Stomach (tissue), 4 donors: ENCODE measurements around the gene FXYD4.

ENCODE experiments used
- EP300 ChIP-seq: sonication (generic); formaldehyde crosslinking; IDR thresholded peaks from one replicate; pipeline ENCODE4 v1.6.1; 2017; ENCODE audit warnings: antibody characterized with exemption
- POLR2A ChIP-seq, 4 donors: fragments of 450-650 bp; IDR thresholded peaks; one replicate each; pipeline ENCODE4 v1.6.1; 2016; ENCODE audit warnings: antibody characterized with exemption in 4 of 4, control low read depth in 2 of 4, mild to moderate bottlenecking in 1 of 4, moderate library complexity in 1 of 4
- TF ChIP-seq, protein P1 (sequence below), 7 experiments: fragments of 450-650 bp in 4 of 7; fragments of 200-600 bp in 3 of 7; sonication (generic) in 3 of 7; IDR thresholded peaks; one replicate each; pipeline ENCODE4 v1.5.1; 2016 to 2019; ENCODE audit warnings: antibody characterized with exemption in 7 of 7, control low read depth in 2 of 7, mild to moderate bottlenecking in 1 of 7

DNA sequence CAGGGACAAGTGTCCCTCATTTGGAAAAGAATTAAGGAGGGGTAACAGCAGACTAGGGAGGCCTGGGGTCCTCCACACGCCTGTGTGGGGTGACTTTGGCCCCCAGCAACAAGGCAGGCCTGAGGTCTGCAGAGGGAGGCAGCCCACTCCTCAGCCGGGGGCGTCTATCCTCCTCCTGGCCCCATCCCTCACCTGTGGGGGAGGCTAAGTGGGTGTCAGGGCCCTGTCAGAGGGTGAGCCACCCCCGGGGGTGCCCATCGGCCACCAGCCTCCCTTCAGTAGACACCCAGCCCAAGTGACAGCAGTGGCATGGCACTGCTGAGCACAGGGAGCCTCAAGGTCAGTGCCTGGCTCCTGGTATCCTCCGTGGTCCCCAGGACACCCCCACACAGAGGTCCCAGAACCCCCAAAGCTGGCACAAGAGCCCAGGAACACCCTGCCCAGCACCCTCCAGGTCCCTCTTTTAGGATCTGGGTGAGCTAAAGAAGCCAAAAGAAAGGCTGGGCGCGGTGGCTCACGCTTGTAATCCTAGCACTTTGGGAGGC lies 693 bp upstream of the FXYD4 start:
- TF ChIP-seq, protein P1, sequence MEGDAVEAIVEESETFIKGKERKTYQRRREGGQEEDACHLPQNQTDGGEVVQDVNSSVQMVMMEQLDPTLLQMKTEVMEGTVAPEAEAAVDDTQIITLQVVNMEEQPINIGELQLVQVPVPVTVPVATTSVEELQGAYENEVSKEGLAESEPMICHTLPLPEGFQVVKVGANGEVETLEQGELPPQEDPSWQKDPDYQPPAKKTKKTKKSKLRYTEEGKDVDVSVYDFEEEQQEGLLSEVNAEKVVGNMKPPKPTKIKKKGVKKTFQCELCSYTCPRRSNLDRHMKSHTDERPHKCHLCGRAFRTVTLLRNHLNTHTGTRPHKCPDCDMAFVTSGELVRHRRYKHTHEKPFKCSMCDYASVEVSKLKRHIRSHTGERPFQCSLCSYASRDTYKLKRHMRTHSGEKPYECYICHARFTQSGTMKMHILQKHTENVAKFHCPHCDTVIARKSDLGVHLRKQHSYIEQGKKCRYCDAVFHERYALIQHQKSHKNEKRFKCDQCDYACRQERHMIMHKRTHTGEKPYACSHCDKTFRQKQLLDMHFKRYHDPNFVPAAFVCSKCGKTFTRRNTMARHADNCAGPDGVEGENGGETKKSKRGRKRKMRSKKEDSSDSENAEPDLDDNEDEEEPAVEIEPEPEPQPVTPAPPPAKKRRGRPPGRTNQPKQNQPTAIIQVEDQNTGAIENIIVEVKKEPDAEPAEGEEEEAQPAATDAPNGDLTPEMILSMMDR (IDR thresholded peaks at IDR 0.05), result no peak
- TF ChIP-seq POLR2A (IDR thresholded peaks at IDR 0.05) (no peak), EP300 (no peak)
